SK-N-SH (cell line): ENCODE data around the gene NUMA1. TPM values are rescaled to one million over a fixed set of nuclear protein-coding genes. Genes with fewer than 3 reads are reported as not detected.

Experiments used
- CTCF ChIA-PET: fragments of 300-600, 350-600 bp; formaldehyde crosslinking; extraction: SDS; loops from one replicate; lab custom pipeline; 2021; lab: Yijun Ruan, JAX
- POLR2A ChIA-PET: fragments of 350-600 bp; sonication (Branson Sonifier 250); formaldehyde crosslinking; extraction: SDS; loops from one replicate; lab custom pipeline; 2020; ENCODE audit warnings: antibody characterized with exemption, inconsistent platforms; lab: Yijun Ruan, JAX
- DNase-seq: peaks from one replicate; pipeline ENCODE4 v3.0.0; 2012
- H2AFZ ChIP-seq: fragments of 200-600 bp; sonication (generic); 2 replicates; pipeline ENCODE4 v1.8.1; 2016; ENCODE audit warnings: antibody characterized with exemption, mild to moderate bottlenecking, low read depth
- H3F3A ChIP-seq: fragments of 200-600 bp; sonication (generic); replicated peaks from 2 replicates; pipeline ENCODE3; 2016; ENCODE audit warnings: antibody characterized with exemption, mild to moderate bottlenecking; ENCODE audit not compliant: insufficient read depth
- H3K27ac ChIP-seq, 2 experiments: fragments of 200-500 bp in 1 of 2; fragments of 200-600 bp in 1 of 2; sonication (Bioruptor generic) in 1 of 2; sonication (generic), shearing (Covaris generic) in 1 of 2; 2 replicates each; pipeline versions ENCODE4 v1.5.1 to v1.6.1; 2014 to 2016; ENCODE audit warnings: low read depth in 2 of 2, inconsistent platforms in 1 of 2, low read length in 1 of 2, mild to moderate bottlenecking in 1 of 2, mixed read lengths in 1 of 2
- H3K27me3 ChIP-seq: fragments of 200-600 bp; sonication (generic), shearing (Covaris generic); 2 replicates; pipeline ENCODE4 v1.6.1; 2016; ENCODE audit warnings: mixed run types; ENCODE audit not compliant: insufficient read depth
- H3K36me3 ChIP-seq, 2 experiments: fragments of 200-500 bp in 1 of 2; fragments of 200-600 bp in 1 of 2; sonication (Bioruptor generic) in 1 of 2; sonication (generic) in 1 of 2; replicated peaks in 1 of 2; 2 replicates each; pipeline versions ENCODE3 to v1.5.1; 2014 to 2016; ENCODE audit warnings: low read length in 1 of 2, mild to moderate bottlenecking in 1 of 2; ENCODE audit not compliant: insufficient read depth in 2 of 2, control insufficient read depth in 1 of 2
- H3K4me1 ChIP-seq, 2 experiments: fragments of 200-500 bp in 1 of 2; fragments of 200-600 bp in 1 of 2; sonication (Bioruptor generic) in 1 of 2; sonication (generic), shearing (Covaris generic) in 1 of 2; 2 replicates each; pipeline versions ENCODE4 v1.5.1 to v1.6.1; 2014 to 2016; ENCODE audit warnings: low read depth in 1 of 2, low read length in 1 of 2, mixed run types in 1 of 2; ENCODE audit not compliant: insufficient read depth in 2 of 2, control insufficient read depth in 1 of 2
- H3K4me2 ChIP-seq: fragments of 200-600 bp; sonication (generic), shearing (Covaris generic); 2 replicates; pipeline ENCODE4 v1.6.1; 2017; ENCODE audit warnings: mixed run types
- H3K4me3 ChIP-seq, 2 experiments: fragments of 200-500 bp in 1 of 2; fragments of 200-600 bp in 1 of 2; sonication (Bioruptor generic) in 1 of 2; sonication (generic), shearing (Covaris generic) in 1 of 2; 2 replicates each; pipeline versions ENCODE4 v1.5.1 to v1.8.1; 2014 to 2016; ENCODE audit warnings: low read depth in 2 of 2, inconsistent platforms in 1 of 2, low read length in 1 of 2, mild to moderate bottlenecking in 1 of 2, mixed read lengths in 1 of 2, moderate library complexity in 1 of 2
- H3K79me2 ChIP-seq: fragments of 200-600 bp; sonication (generic); 2 replicates; pipeline ENCODE4 v1.8.1; 2017; ENCODE audit warnings: mild to moderate bottlenecking; ENCODE audit not compliant: insufficient read depth
- H3K9ac ChIP-seq: fragments of 200-600 bp; sonication (generic); 2 replicates; pipeline ENCODE4 v1.6.1; 2017; ENCODE audit warnings: mixed run types
- H3K9me2 ChIP-seq: fragments of 200-600 bp; sonication (generic); 2 replicates; pipeline ENCODE4 v1.6.1; 2017; ENCODE audit warnings: mixed run types
- H3K9me3 ChIP-seq: fragments of 200-600 bp; sonication (generic); 2 replicates; pipeline ENCODE4 v1.6.1; 2017; ENCODE audit warnings: mixed run types, mild to moderate bottlenecking, moderate library complexity
- H4K20me1 ChIP-seq: fragments of 200-600 bp; sonication (generic); 2 replicates; pipeline ENCODE4 v1.6.1; 2017; ENCODE audit warnings: mild to moderate bottlenecking, mixed run types; ENCODE audit not compliant: insufficient read depth
- CHD2 ChIP-seq: fragments of 150-350 bp; IDR thresholded peaks from 2 replicates; pipeline ENCODE4 v1.6.1; 2018; ENCODE audit warnings: low read length; ENCODE audit not compliant: partially characterized antibody
- FOXM1 ChIP-seq: IDR thresholded peaks from 2 replicates; pipeline ENCODE4 v1.4.0; 2012; ENCODE audit warnings: low read depth, mild to moderate bottlenecking
- GABPA ChIP-seq: IDR thresholded peaks from 2 replicates; pipeline ENCODE4 v1.4.0; 2012; ENCODE audit warnings: low read depth, mild to moderate bottlenecking
- GATA2 ChIP-seq: sonication (generic); formaldehyde crosslinking; IDR thresholded peaks from 2 replicates; pipeline ENCODE4 v1.5.0; 2020; ENCODE audit warnings: mild to moderate bottlenecking, missing genetic modification reagents
- IRF3 ChIP-seq: fragments of 150-350 bp; IDR thresholded peaks from 2 replicates; pipeline ENCODE4 v1.6.1; 2016; ENCODE audit warnings: mild to moderate bottlenecking, low read depth, low read length
- NFIC ChIP-seq: IDR thresholded peaks from 2 replicates; pipeline ENCODE4 v1.4.0; 2012; ENCODE audit warnings: borderline replicate concordance
- POLR2AphosphoS5 ChIP-seq: IDR thresholded peaks from 2 replicates; pipeline ENCODE4 v1.6.1; 2012; ENCODE audit warnings: low read depth, low read length
- SMC3 ChIP-seq: IDR thresholded peaks from 2 replicates; pipeline ENCODE4 v1.6.1; 2012; ENCODE audit warnings: low read depth, low read length, improper control_type of control experiment
- ZBTB33 ChIP-seq: IDR thresholded peaks from 2 replicates; pipeline ENCODE4 v1.4.0; 2012; ENCODE audit warnings: low read depth, borderline replicate concordance
- WGBS: methylation state at CpG from one replicate; pipeline ENCODE4 v1.1.6; 2017; ENCODE audit warnings: low lambda C conversion rate; 5-methylcytosine and 5-hydroxymethylcytosine counted together
- polyA plus RNA-seq, 3 experiments: library from polyadenylated mRNA; depleted of rRNA; stranded (reverse); fragments of >200 nt; gene quantifications; 2 replicates each; pipeline ENCODE4 v1.2.3, GENCODE V29; 2012
- TF ChIP-seq, protein P1 (sequence below): IDR thresholded peaks from 2 replicates; pipeline ENCODE4 v1.6.1; 2012; ENCODE audit warnings: mild to moderate bottlenecking, low read depth, low read length, moderate library complexity
- TF ChIP-seq, protein P2 (sequence below): IDR thresholded peaks from 2 replicates; pipeline ENCODE4; 2012

The NUMA1 gene
- polyA plus RNA-seq, 1 of the 3 experiments (the other 2 are of a cell fraction), result 111 TPM

- TF ChIP-seq, protein P1, sequence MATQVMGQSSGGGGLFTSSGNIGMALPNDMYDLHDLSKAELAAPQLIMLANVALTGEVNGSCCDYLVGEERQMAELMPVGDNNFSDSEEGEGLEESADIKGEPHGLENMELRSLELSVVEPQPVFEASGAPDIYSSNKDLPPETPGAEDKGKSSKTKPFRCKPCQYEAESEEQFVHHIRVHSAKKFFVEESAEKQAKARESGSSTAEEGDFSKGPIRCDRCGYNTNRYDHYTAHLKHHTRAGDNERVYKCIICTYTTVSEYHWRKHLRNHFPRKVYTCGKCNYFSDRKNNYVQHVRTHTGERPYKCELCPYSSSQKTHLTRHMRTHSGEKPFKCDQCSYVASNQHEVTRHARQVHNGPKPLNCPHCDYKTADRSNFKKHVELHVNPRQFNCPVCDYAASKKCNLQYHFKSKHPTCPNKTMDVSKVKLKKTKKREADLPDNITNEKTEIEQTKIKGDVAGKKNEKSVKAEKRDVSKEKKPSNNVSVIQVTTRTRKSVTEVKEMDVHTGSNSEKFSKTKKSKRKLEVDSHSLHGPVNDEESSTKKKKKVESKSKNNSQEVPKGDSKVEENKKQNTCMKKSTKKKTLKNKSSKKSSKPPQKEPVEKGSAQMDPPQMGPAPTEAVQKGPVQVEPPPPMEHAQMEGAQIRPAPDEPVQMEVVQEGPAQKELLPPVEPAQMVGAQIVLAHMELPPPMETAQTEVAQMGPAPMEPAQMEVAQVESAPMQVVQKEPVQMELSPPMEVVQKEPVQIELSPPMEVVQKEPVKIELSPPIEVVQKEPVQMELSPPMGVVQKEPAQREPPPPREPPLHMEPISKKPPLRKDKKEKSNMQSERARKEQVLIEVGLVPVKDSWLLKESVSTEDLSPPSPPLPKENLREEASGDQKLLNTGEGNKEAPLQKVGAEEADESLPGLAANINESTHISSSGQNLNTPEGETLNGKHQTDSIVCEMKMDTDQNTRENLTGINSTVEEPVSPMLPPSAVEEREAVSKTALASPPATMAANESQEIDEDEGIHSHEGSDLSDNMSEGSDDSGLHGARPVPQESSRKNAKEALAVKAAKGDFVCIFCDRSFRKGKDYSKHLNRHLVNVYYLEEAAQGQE, result no peak
- TF ChIP-seq NFIC (no peak), IRF3 (no peak), GATA2 (CRISPR knock-in tag) (no peak), GABPA (no peak), POLR2AphosphoS5 (no peak), CHD2 (no peak), FOXM1 (no peak)
- TF ChIP-seq, protein P2, sequence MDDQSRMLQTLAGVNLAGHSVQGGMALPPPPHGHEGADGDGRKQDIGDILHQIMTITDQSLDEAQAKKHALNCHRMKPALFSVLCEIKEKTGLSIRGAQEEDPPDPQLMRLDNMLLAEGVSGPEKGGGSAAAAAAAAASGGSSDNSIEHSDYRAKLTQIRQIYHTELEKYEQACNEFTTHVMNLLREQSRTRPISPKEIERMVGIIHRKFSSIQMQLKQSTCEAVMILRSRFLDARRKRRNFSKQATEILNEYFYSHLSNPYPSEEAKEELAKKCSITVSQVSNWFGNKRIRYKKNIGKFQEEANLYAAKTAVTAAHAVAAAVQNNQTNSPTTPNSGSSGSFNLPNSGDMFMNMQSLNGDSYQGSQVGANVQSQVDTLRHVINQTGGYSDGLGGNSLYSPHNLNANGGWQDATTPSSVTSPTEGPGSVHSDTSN, result no peak
Observed at GRCh38 chr11:71996946-71997345, 83.4 kb downstream of the NUMA1 start (continued).

- H4K20me1 ChIP-seq, result no peaks in the 10 kb centered on the region
- H3F3A ChIP-seq, result no peaks in the 10 kb centered on the region
- no peak for DNase-seq
- CTCF ChIA-PET, result interaction anchor here (2.0 to 4.2 kb wide), 2 partner anchors 19 to 94 kb away, joined by 7 to 26 read pairs; no protein-coding TSS in a partner anchor
- no peak overlapping the region; a peak in 1 of 4 replicates for H3K27ac ChIP-seq
- H3K9me3 ChIP-seq, result no peaks in the 10 kb centered on the region
- H3K9ac ChIP-seq, result no peak overlapping the region
- no peaks in the 10 kb centered on the region for H3K9me2 ChIP-seq
- no peak overlapping the region for H3K4me3 ChIP-seq
- H3K4me2 ChIP-seq, result no peak overlapping the region
- 100% methylated on average over 1 of the region's 4 CpGs for WGBS
- H3K36me3 ChIP-seq, result peaks cover 0 to 28% of the 10 kb centered on the region in 2 experiments
- no peaks in the 10 kb centered on the region for H3K27me3 ChIP-seq
- POLR2A ChIA-PET, result no interaction called here
- H3K4me1 ChIP-seq, result peaks cover 0 to 10% of the 10 kb centered on the region in 2 experiments; a peak in 1 of 4 replicates
- no peaks in the 10 kb centered on the region for H3K79me2 ChIP-seq
- TF ChIP-seq ZBTB33, result no peak
- no peak for TF ChIP-seq GATA2 (CRISPR knock-in tag)
- TF ChIP-seq FOXM1, result no peak
- no peak for TF ChIP-seq GABPA
- no peak for TF ChIP-seq CHD2
- TF ChIP-seq SMC3, result no peak
- no peak overlapping the region for H2AFZ ChIP-seq
Observed at GRCh38 chr11:71996517-71996916, 83.8 kb downstream of the NUMA1 start.
